A549 (cell line): ENCODE results near the gene LHX1. TPM values are rescaled to one million over a fixed set of nuclear protein-coding genes. Genes with fewer than 3 reads are reported as not detected.

ENCODE experiments used
- ATAC-seq, 2 experiments: fragments of 200-7000 bp in 1 of 2; fragments of >200 bp in 1 of 2; cut with Nextera tagmentation in 1 of 2; cut with Tn5 transposase in 1 of 2; 3 replicates each; pipeline versions ENCODE4 v1.8.0 to v1.9.1; 2018 to 2020; ENCODE audit warnings: mild to moderate bottlenecking in 1 of 2, moderate library complexity in 1 of 2
- CTCF ChIA-PET: fragments of 300-600 bp; sonication (Branson Sonifier 250); formaldehyde crosslinking; extraction: SDS; loops from one replicate; lab custom pipeline; 2021; ENCODE audit warnings: antibody characterized with exemption, inconsistent platforms; lab: Yijun Ruan, JAX
- POLR2A ChIA-PET: fragments of 350-600 bp; formaldehyde crosslinking; extraction: SDS; loops from one replicate; lab custom pipeline; 2021; ENCODE audit warnings: antibody characterized with exemption, inconsistent platforms; lab: Yijun Ruan, JAX
- DNase-seq, 2 experiments: peaks; one replicate each; pipeline versions ENCODE4 v3.0.0 to v3.0.0-alpha.2; 2011 to 2016; ENCODE audit warnings: low read depth in 1 of 2, low spot score in 1 of 2
- FAIRE-seq: peaks from 2 replicates; lab custom pipeline; 2011; peaks lifted over from hg19 to GRCh38; lab: Jason Lieb, UNC
- H3K27ac ChIP-seq, 2 experiments: fragments of >200 bp; sonication (Bioruptor Twin); formaldehyde crosslinking; 3 replicates each; pipeline ENCODE4 v1.5.1; 2016 to 2017
- H3K4me1 ChIP-seq: fragments of >200 bp; sonication (Bioruptor Twin); formaldehyde crosslinking; 3 replicates; pipeline ENCODE4 v1.6.1; 2016
- H3K4me2 ChIP-seq: fragments of >200 bp; sonication (Bioruptor Twin); formaldehyde crosslinking; 3 replicates; pipeline ENCODE4 v1.6.1; 2016
- H3K4me3 ChIP-seq: fragments of >200 bp; sonication (Bioruptor Twin); formaldehyde crosslinking; 3 replicates; pipeline ENCODE4 v1.5.1; 2016
- H3K9me3 ChIP-seq: fragments of >200 bp; sonication (Bioruptor Twin); formaldehyde crosslinking; 3 replicates; pipeline ENCODE4 v1.6.1; 2016
- CBX2 ChIP-seq: fragments of 200-600 bp; sonication (generic); IDR thresholded peaks from 2 replicates; pipeline ENCODE4 v1.6.1; 2016; ENCODE audit warnings: low read depth, mild to moderate bottlenecking, borderline replicate concordance
- CBX8 ChIP-seq: fragments of 200-600 bp; sonication (generic); IDR thresholded peaks from 2 replicates; pipeline ENCODE4 v1.6.1; 2016
- CHD2 ChIP-seq: fragments of 150-350 bp; IDR thresholded peaks from 2 replicates; pipeline ENCODE4 v1.6.1; 2014; ENCODE audit warnings: low read length; ENCODE audit not compliant: partially characterized antibody
- EHF ChIP-seq: fragments of 250-450 bp; sonication (Bioruptor Pico); IDR thresholded peaks from 2 replicates; pipeline ENCODE4 v1.5.0; 2020; ENCODE audit warnings: mild to moderate bottlenecking
- FOSB ChIP-seq: fragments of 250-450 bp; sonication (Bioruptor Pico); IDR thresholded peaks from 2 replicates; pipeline ENCODE4 v1.5.0; 2020; ENCODE audit warnings: mild to moderate bottlenecking, moderate library complexity
- GATA3 ChIP-seq: IDR thresholded peaks from 2 replicates; pipeline ENCODE4 v1.6.1; 2012; ENCODE audit warnings: borderline replicate concordance
- HES2 ChIP-seq: fragments of >200 bp; sonication (Bioruptor Twin); formaldehyde crosslinking; IDR thresholded peaks from 2 replicates; pipeline ENCODE4 v1.6.1; 2016
- HOXB13 ChIP-seq: fragments of 250-450 bp; sonication (Bioruptor Pico); IDR thresholded peaks from 2 replicates; pipeline ENCODE4 v1.5.0; 2020; ENCODE audit warnings: low read depth, mild to moderate bottlenecking, moderate library complexity
- KDM1A ChIP-seq: fragments of 200-600 bp; sonication (generic); IDR thresholded peaks from 2 replicates; pipeline ENCODE4 v1.6.1; 2016; ENCODE audit warnings: low read depth, mild to moderate bottlenecking
- MAZ ChIP-seq: fragments of 150-350 bp; IDR thresholded peaks from 2 replicates; pipeline ENCODE4 v1.6.1; 2014; ENCODE audit warnings: antibody characterized with exemption, low read depth, low read length, borderline replicate concordance
- PHF8 ChIP-seq: fragments of 200-600 bp; sonication (generic); IDR thresholded peaks from 2 replicates; pipeline ENCODE4 v1.6.1; 2016; ENCODE audit warnings: low read depth, mild to moderate bottlenecking, antibody characterized with exemption, moderate library complexity, borderline replicate concordance
- POLR2A ChIP-seq: IDR thresholded peaks from 2 replicates; pipeline ENCODE4 v1.6.1; 2012; ENCODE audit warnings: mild to moderate bottlenecking, low read length
- RARB ChIP-seq: fragments of 250-450 bp; sonication (Bioruptor Pico); IDR thresholded peaks from 2 replicates; pipeline ENCODE4 v1.8.0; 2021; ENCODE audit warnings: mild to moderate bottlenecking, moderate library complexity
- WGBS: methylation state at CpG from one replicate; pipeline ENCODE4 v1.1.6; 2017; ENCODE audit errors: missing lambda C conversion rate; 5-methylcytosine and 5-hydroxymethylcytosine counted together
- polyA minus RNA-seq: library from RNA; depleted of rRNA, polyadenylated mRNA; stranded (reverse); fragments of >200 nt; gene quantifications from 2 replicates; pipeline ENCODE4 v1.2.3, GENCODE V29; 2011; rRNA and poly(A)+ RNA removed
- polyA plus RNA-seq, 4 experiments: library from polyadenylated mRNA; depleted of rRNA in 3 of 4; stranded (reverse); fragments of >200 nt; fragmentation: RNase III in 1 of 4; extraction: RNeasy Plus Mini Kit Qiagen cat#74134 plus additional on column Dnase treatment in 1 of 4; gene quantifications; 2 replicates in 3 of 4; 3 replicates in 1 of 4; pipeline ENCODE4 v1.2.3, GENCODE V29; 2011 to 2017
- TF ChIP-seq, protein P1 (sequence below): fragments of >200 bp; sonication (Bioruptor Twin); formaldehyde crosslinking; IDR thresholded peaks from 3 replicates; pipeline ENCODE4 v1.5.1; 2016
- TF ChIP-seq, protein P2 (sequence below): fragments of 250-450 bp; sonication (Bioruptor Pico); IDR thresholded peaks from 2 replicates; pipeline ENCODE4 v1.5.0; 2021; ENCODE audit warnings: mild to moderate bottlenecking, moderate library complexity, borderline replicate concordance
- TF ChIP-seq, protein P3 (sequence below): fragments of >200 bp; sonication (Bioruptor Twin); formaldehyde crosslinking; IDR thresholded peaks from 3 replicates; pipeline ENCODE4 v1.6.1; 2016

LHX1 gene
- polyA plus RNA-seq (2011; rRNA removed), result 0.53 and 0.61 TPM in 2 replicates
- polyA plus RNA-seq (2012; cell fraction: cytosol; rRNA removed), result 0.95 and 0.96 TPM in 2 replicates
- polyA plus RNA-seq (2012; cell fraction: nucleus; rRNA removed), result 1.4 and 2.1 TPM in 2 replicates
- 1.5 to 2.2 TPM (median 2.2 TPM) in 3 replicates for polyA plus RNA-seq (2017; fragmentation: RNase III; extraction: RNeasy Plus Mini Kit Qiagen cat#74134 plus additional on column Dnase treatment)
- 0.17 and 0.24 TPM in 2 replicates for polyA minus RNA-seq

DNA sequence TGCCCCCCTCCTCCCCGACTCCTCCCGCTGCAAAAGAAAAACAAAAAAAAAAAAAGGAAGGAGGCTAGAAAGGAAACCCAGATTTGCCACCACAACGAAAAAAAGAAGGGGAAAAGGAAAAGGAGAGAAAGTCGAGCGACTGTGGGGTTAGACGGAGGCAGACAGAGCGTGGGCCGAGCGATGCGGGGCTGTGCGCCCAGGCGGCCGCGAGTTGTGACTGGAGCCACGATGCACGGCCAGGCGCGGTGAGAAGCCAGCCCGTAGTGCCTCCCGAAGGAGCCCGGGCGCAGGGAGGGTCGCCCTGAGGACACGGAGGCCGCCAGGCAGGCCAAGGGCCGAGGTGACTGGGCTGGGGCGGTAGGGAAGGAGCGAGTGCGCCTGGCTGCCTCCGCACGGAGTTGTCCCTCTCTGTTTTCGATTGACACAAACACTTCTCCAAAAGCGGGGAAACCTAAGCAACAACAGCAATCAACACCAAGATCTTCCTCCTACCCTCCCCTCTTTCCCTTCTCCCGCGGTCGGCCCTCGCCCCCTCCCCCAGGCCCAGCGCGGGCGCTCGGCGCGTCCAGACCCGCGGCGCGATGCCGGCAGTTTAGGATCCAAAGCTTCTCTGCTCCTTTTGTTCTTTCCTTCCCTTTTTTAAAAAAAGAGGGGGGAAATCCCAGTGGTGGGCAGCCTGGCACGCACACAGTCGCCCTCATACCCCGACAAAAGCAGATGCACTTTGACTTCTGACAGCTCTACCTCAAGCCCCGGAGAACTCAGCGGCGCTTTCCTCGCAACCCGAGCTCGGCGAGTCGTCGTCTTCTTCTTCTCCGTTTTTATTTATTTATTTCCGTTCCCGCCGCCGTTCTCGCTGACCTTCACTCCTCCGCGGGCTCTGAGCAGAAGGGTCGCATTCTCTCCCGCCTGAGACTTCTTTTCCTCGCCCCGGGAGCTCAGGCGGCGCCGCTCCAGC lies at the start of gene LHX1:
Gene LHX1 (plus strand): TSS at position 475 of the 958 bp plus-strand sequence. CDS start 723 bp downstream, outside the sequence.
- no peak for DNase-seq
- peak within 1 kb of the TSS; percentile 59 for H3K4me3 ChIP-seq
- TF ChIP-seq KDM1A (no peak), CBX2 (no peak), FOSB (CRISPR knock-in tag) (no peak), GATA3 (no peak), POLR2A (no peak)
- TF ChIP-seq, protein P1, sequence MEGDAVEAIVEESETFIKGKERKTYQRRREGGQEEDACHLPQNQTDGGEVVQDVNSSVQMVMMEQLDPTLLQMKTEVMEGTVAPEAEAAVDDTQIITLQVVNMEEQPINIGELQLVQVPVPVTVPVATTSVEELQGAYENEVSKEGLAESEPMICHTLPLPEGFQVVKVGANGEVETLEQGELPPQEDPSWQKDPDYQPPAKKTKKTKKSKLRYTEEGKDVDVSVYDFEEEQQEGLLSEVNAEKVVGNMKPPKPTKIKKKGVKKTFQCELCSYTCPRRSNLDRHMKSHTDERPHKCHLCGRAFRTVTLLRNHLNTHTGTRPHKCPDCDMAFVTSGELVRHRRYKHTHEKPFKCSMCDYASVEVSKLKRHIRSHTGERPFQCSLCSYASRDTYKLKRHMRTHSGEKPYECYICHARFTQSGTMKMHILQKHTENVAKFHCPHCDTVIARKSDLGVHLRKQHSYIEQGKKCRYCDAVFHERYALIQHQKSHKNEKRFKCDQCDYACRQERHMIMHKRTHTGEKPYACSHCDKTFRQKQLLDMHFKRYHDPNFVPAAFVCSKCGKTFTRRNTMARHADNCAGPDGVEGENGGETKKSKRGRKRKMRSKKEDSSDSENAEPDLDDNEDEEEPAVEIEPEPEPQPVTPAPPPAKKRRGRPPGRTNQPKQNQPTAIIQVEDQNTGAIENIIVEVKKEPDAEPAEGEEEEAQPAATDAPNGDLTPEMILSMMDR, result no peak
- ChIA-PET POLR2A (interaction anchor here (3.2 kb wide), 1 partner anchor 12 kb away, joined by 15 read pairs; the partner anchor contains the start of gene AATF), CTCF (interaction anchor here (1.5 to 2.1 kb wide), 2 partner anchors 8 to 11 kb away, joined by 4 to 5 read pairs; partner anchors contain the start of gene AATF)
- FAIRE-seq, result no peak
- H3K4me1 ChIP-seq, result peaks cover 12% of the 10 kb centered on the region
- no peaks in the 10 kb centered on the region for H3K9me3 ChIP-seq
- peak within 1 kb of the TSS; percentile 98 for H3K4me2 ChIP-seq
- H3K27ac ChIP-seq, result peak within 1 kb of the TSS; percentile 71 to 88
- 92% methylated on average over 75 of the region's 75 CpGs for WGBS
- ATAC-seq, result no peak

DNA sequence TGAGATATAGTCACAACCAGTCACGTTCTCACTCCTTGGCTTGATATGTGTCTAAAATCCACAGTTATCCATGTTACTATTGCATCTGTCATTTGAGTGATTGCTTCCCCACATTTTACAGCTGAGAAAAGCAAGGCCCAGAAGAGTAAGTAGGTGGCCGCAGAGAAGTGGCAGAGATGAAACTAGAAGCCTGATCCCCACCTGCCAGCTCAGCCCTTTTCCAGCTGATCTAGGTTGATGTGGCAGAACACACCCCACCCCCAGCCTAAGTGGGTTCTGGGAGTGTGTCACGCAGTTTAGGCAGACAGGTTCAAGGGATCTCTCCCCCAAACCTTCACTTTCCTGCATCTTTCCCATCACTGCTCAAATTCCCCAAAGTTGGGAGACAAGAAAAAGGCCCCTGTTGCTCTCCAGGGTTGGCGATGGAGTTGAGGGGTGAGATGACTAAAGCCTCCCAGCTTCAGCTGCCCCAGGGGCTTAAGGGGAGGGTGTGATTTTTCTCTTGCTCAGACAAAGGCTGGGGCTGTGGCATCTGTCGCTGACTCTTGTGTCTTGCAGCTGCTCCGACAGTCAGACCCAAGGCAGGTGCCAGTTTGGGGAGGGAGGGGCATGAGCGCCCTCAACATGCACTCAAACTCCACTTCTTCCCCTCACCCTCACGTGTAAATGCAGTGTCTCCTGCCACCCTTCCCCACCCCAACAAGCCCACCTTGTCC lies 48.9 kb upstream of the LHX1 start:
- ChIA-PET POLR2A (no interaction called here), CTCF (no interaction called here)
- 67% methylated on average over 8 of the region's 8 CpGs for WGBS
- H3K4me3 ChIP-seq, result no peak overlapping the region
- DNase-seq (no peak), ATAC-seq (no peak), FAIRE-seq (no peak)
- TF ChIP-seq EHF (CRISPR knock-in tag) (no peak), CBX8 (no peak), HES2 (no peak), CHD2 (no peak), FOSB (CRISPR knock-in tag) (no peak), MAZ (no peak), HOXB13 (CRISPR knock-in tag) (no peak), RARB (CRISPR knock-in tag) (no peak), PHF8 (no peak)
- TF ChIP-seq, protein P2, sequence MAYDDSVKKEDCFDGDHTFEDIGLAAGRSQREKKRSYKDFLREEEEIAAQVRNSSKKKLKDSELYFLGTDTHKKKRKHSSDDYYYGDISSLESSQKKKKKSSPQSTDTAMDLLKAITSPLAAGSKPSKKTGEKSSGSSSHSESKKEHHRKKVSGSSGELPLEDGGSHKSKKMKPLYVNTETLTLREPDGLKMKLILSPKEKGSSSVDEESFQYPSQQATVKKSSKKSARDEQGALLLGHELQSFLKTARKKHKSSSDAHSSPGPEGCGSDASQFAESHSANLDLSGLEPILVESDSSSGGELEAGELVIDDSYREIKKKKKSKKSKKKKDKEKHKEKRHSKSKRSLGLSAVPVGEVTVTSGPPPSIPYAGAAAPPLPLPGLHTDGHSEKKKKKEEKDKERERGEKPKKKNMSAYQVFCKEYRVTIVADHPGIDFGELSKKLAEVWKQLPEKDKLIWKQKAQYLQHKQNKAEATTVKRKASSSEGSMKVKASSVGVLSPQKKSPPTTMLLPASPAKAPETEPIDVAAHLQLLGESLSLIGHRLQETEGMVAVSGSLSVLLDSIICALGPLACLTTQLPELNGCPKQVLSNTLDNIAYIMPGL, result no peak
- TF ChIP-seq, protein P3, sequence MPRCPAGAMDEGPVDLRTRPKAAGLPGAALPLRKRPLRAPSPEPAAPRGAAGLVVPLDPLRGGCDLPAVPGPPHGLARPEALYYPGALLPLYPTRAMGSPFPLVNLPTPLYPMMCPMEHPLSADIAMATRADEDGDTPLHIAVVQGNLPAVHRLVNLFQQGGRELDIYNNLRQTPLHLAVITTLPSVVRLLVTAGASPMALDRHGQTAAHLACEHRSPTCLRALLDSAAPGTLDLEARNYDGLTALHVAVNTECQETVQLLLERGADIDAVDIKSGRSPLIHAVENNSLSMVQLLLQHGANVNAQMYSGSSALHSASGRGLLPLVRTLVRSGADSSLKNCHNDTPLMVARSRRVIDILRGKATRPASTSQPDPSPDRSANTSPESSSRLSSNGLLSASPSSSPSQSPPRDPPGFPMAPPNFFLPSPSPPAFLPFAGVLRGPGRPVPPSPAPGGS, result no peak
- peaks cover 9% of the 10 kb centered on the region for H3K4me1 ChIP-seq
- H3K4me2 ChIP-seq, result no peak overlapping the region
- no peak overlapping the region for H3K27ac ChIP-seq
- H3K9me3 ChIP-seq, result no peaks in the 10 kb centered on the region
